ENCODE measurements around the gene ADIG. TPM values are rescaled to one million over a fixed set of nuclear protein-coding genes. Genes with fewer than 3 reads are reported as not detected.

ADIG gene
- total and polyA plus RNA-seq, 2 of the 8 experiments (the other 6 are each of a cell fraction or from before 2014, with no cell fraction given), result not detected

DNA sequence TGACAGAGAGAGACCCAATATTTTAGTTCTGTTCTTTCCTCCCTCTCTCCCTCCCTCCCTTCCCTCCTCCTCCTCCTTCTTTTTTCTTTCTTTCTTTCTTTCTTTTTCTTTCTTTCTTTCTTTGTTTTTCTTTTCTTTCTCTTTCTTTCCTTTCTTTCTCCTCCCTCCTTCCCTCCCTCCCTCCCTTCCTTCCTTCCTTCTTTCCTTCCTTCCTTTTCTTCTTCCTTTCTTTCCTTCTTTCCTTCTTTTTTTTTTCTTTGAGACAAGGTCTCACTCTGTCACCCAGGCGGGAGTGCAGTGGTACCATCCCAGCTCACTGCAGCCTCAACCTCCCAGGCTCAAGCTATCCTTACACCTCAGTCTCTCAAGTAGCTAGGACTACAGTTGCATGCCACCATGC lies 49.0 kb downstream of the ADIG start:
- no peak overlapping the region for H4K8ac ChIP-seq (ENCODE audit: extremely low read depth, insufficient read depth, low read length)
- H2AFZ ChIP-seq (ENCODE audit: low read length), result no peak overlapping the region
- H3K14ac ChIP-seq (ENCODE audit: insufficient read length), result no peak overlapping the region
- H4K91ac ChIP-seq (replicated peaks; ENCODE audit: insufficient read length, low read length), result no peak overlapping the region
- FAIRE-seq (no peak), DNase-seq (ENCODE audit: low read depth in 1 of 2, low spot score in 2 of 2) (no peak)
- no peak overlapping the region for H3K9ac ChIP-seq (replicated peaks in 1 of 4; ENCODE audit: extremely low read depth in 1 of 4, low read depth in 3 of 4, low read length in 3 of 4)
- no peaks in the 10 kb centered on the region for H4K20me1 ChIP-seq (replicated peaks in 1 of 2; ENCODE audit: control insufficient read depth in 1 of 2, insufficient read depth in 2 of 2, low read length in 2 of 2)
- no peak overlapping the region for H3K56ac ChIP-seq (replicated peaks; ENCODE audit: insufficient read length, low read depth, low read length)
- no peaks in the 10 kb centered on the region for H3K79me2 ChIP-seq (ENCODE audit: control insufficient read depth in 1 of 2, insufficient read depth in 2 of 2, low read length in 2 of 2)
- no peak overlapping the region for H2AK5ac ChIP-seq (ENCODE audit: low read depth, low read length)
- peaks cover 0 to 6% (median 2%) of the 10 kb centered on the region in 4 experiments; a peak in 3 of 7 replicates for H3K4me1 ChIP-seq (replicated peaks in 1 of 4; ENCODE audit: control insufficient read depth in 3 of 4, insufficient read depth in 4 of 4, low read length in 3 of 4)
- no peak overlapping the region for H3K27ac ChIP-seq (ENCODE audit: low read depth, low read length)
- no peak overlapping the region for H3K18ac ChIP-seq (ENCODE audit: extremely low read depth, low read length)
- H3K4me2 ChIP-seq (ENCODE audit: insufficient read depth in 1 of 2, low read depth in 2 of 2, low read length in 2 of 2), result no peak overlapping the region
- no CpG with 5 or more reads among the region's 1 CpG for WGBS, 2 experiments (ENCODE audit: extremely low coverage in 1 of 2, insufficient coverage in 1 of 2, insufficient read length in 1 of 2, insufficient replicate concordance in 2 of 2, low coverage in 1 of 2, low lambda C conversion rate in 2 of 2, missing lambda C conversion rate in 1 of 2)
- no peak overlapping the region for H2BK15ac ChIP-seq (ENCODE audit: low read length)
- ChIA-PET CTCF (ENCODE audit: partially characterized antibody) (interaction anchor here (0.6 to 2.3 kb wide), 6 partner anchors 15 to 150 kb away, joined by 3 to 7 read pairs (median 6); no protein-coding TSS in a partner anchor), POLR2A (ENCODE audit: partially characterized antibody) (no interaction called here)
- no peak overlapping the region for H2BK5ac ChIP-seq (ENCODE audit: low read depth, low read length)
- H3K4me3 ChIP-seq (ENCODE audit: extremely low read depth in 1 of 4, insufficient read depth in 2 of 4, low read depth in 3 of 4, low read length in 4 of 4), result no peak overlapping the region
- no peak overlapping the region for H3K4ac ChIP-seq (replicated peaks; ENCODE audit: insufficient read length, low read depth, low read length)
- no peaks in the 10 kb centered on the region for H3K36me3 ChIP-seq (ENCODE audit: control insufficient read depth in 2 of 4, insufficient read depth in 4 of 4, low read length in 3 of 4)
- no peaks in the 10 kb centered on the region for H3K9me3 ChIP-seq (ENCODE audit: insufficient read depth in 2 of 2, low read depth in 1 of 2, low read length in 1 of 2)
- no peak overlapping the region for H4K5ac ChIP-seq (ENCODE audit: insufficient read length, low read depth, low read length)
- H3K23ac ChIP-seq (ENCODE audit: insufficient read length), result no peak overlapping the region
- H3K79me1 ChIP-seq (ENCODE audit: low read depth, low read length), result no peaks in the 10 kb centered on the region
- H3K23me2 ChIP-seq (ENCODE audit: low read depth, low read length), result peaks cover 6% of the 10 kb centered on the region; the same call in 1 of the 2 replicates
- H2BK120ac ChIP-seq (replicated peaks; ENCODE audit: low read depth, low read length), result no peak overlapping the region
- H2BK12ac ChIP-seq (ENCODE audit: low read depth, low read length), result no peak overlapping the region
- H3K27me3 ChIP-seq (replicated peaks in 1 of 4; ENCODE audit: control insufficient read depth in 3 of 4, extremely low read depth in 1 of 4, insufficient read depth in 3 of 4, low read length in 3 of 4), result peaks cover 0 to 2% (median 0%) of the 10 kb centered on the region in 4 experiments; a peak in 1 of 7 replicates
- no peak overlapping the region for H2BK20ac ChIP-seq (ENCODE audit: low read length)
- TF ChIP-seq NRF1 (IDR thresholded peaks at IDR 0.05; ENCODE audit: low read depth, low read length) (no peak), EP300 (IDR thresholded peaks at IDR 0.05; ENCODE audit: borderline replicate concordance in 1 of 2, low read depth in 2 of 2, low read length in 2 of 2) (no peak), CREB1 (IDR thresholded peaks at IDR 0.05) (no peak), EGR1 (IDR thresholded peaks at IDR 0.05; ENCODE audit: borderline replicate concordance, low read depth, low read length) (no peak), CBX5 (IDR thresholded peaks at IDR 0.05; ENCODE audit: low read depth, low read length) (no peak), MAFK (IDR thresholded peaks at IDR 0.05; ENCODE audit: low read depth, low read length) (no peak), SRF (IDR thresholded peaks at IDR 0.05; ENCODE audit: low read depth, low read length) (no peak)
- TF ChIP-seq, protein P1, sequence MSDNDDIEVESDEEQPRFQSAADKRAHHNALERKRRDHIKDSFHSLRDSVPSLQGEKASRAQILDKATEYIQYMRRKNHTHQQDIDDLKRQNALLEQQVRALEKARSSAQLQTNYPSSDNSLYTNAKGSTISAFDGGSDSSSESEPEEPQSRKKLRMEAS (IDR thresholded peaks at IDR 0.05), result no peak
